H1 (cell line): Measurements from ENCODE around the gene ARMC12. TPM values are rescaled to one million over a fixed set of nuclear protein-coding genes. Genes with fewer than 3 reads are reported as not detected.

ENCODE experiments used
- ATF2 ChIP-seq: IDR thresholded peaks from 2 replicates; pipeline ENCODE4 v1.6.1; 2012; ENCODE audit warnings: low read length, inconsistent platforms
- HDAC2 ChIP-seq, 2 experiments: fragments of 300-600 bp in 1 of 2; sonication (generic) in 1 of 2; IDR thresholded peaks; 2 replicates each; pipeline ENCODE4 v1.6.1; 2011 to 2012; ENCODE audit warnings: low read depth in 2 of 2, low read length in 2 of 2, mild to moderate bottlenecking in 2 of 2, moderate library complexity in 2 of 2, borderline replicate concordance in 1 of 2, inconsistent platforms in 1 of 2
- RAD21 ChIP-seq, 2 experiments: IDR thresholded peaks in 1 of 2; conservative IDR thresholded peaks in 1 of 2; 2 replicates each; pipeline ENCODE4 v1.6.1; 2011; ENCODE audit warnings: low read depth in 2 of 2, low read length in 2 of 2, improper control_type of control experiment in 1 of 2, inconsistent platforms in 1 of 2, mild to moderate bottlenecking in 1 of 2, moderate library complexity in 1 of 2
- SAP30 ChIP-seq: fragments of 300-600 bp; sonication (generic); IDR thresholded peaks from 2 replicates; pipeline ENCODE4 v1.7.1; 2012; ENCODE audit warnings: low read length, moderate library complexity, mild to moderate bottlenecking, inconsistent platforms; ENCODE audit not compliant: insufficient read depth, insufficient replicate concordance
- SP1 ChIP-seq: IDR thresholded peaks from 2 replicates; pipeline ENCODE4 v1.6.1; 2011; ENCODE audit warnings: low read depth, low read length
- USF2 ChIP-seq: IDR thresholded peaks from 2 replicates; pipeline ENCODE4 v1.6.1; 2011; ENCODE audit warnings: low read length, improper control_type of control experiment
- polyA plus RNA-seq, 7 experiments: library from polyadenylated mRNA; depleted of rRNA in 3 of 7; stranded (reverse) in 5 of 7; unstranded in 2 of 7; fragments of >200 nt in 5 of 7; fragments of 200-250 nt in 2 of 7; gene quantifications; 1 replicate in 5 of 7; 2 replicates in 1 of 7; 4 replicates in 1 of 7; pipeline versions ENCODE4 v1.2.1 to v1.2.3, GENCODE V29; 2011 to 2013; ENCODE audit warnings: missing spikeins in 2 of 7, mixed read lengths in 2 of 7
- total RNA-seq: library from RNA; stranded (reverse); fragmentation: NEBNext Ultra II Directional; extraction: Animal tissue kit (Norgen Biotek cat#: 25700); gene quantifications from 2 replicates; pipeline ENCODE4 v1.2.1, GENCODE V29; 2021

ARMC12 gene
- total and polyA plus RNA-seq, 2 of the 8 experiments (the other 6 are each of a cell fraction or from before 2014, with no cell fraction given), result 0.86 to 3.7 TPM

- TF ChIP-seq USF2 (peak; percentile 83), ATF2 (no peak), SAP30 (no peak), HDAC2 (IDR thresholded peaks at IDR 0.05; ENCODE audit: borderline replicate concordance in 1 of 2, low read depth in 2 of 2, low read length in 2 of 2) (peak in 1 of 2 experiments; percentile 61; a peak in 1 of 4 replicates), RAD21 (IDR thresholded peaks at IDR 0.05 in 1 of 2, conservative IDR thresholded peaks at IDR 0.05 in 1 of 2; ENCODE audit: low read depth in 2 of 2, low read length in 2 of 2) (no peak; a peak in 1 of 4 replicates), SP1 (no peak)
These were observed 39.8 kb downstream of the ARMC12 start, which contains the start of gene CLPSL2 (continued) for GRCh38 chr6:35776364-35777215.
